ENCODE results near the gene CFAP43.

DNA sequence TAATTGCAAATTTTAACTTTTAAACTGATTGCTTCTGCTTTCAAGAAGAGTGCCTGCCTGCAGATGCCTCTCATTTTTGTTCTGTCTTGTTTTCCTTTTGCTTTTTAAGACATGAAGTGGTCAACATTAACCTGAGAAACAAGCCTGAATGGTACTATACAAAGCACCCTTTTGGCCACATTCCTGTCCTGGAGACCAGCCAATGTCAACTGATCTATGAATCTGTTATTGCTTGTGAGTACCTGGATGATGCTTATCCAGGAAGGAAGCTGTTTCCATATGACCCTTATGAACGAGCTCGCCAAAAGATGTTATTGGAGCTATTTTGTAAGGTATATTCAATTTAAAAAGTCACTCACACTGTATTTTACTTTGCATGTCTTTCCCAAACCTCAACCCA lies 45.6 kb upstream of the CFAP43 start:
- TF ChIP-seq POLR2A (IDR thresholded peaks at IDR 0.05) (no peak), CTCF (IDR thresholded peaks at IDR 0.05) (no peak), POLR2AphosphoS5 (IDR thresholded peaks at IDR 0.05) (no peak), EP300 (IDR thresholded peaks at IDR 0.05) (no peak)

All from sigmoid colon (tissue), 4 donors.